Body of pancreas (tissue), 4 donors: ENCODE results near the gene NUDT9. TPM values are rescaled to one million over a fixed set of nuclear protein-coding genes. Genes with fewer than 3 reads are reported as not detected.
"Not testable (repeated sequence)": the region's sequence is repeated elsewhere in the genome, so short reads cannot be mapped to it uniquely, and the experiment has no call there.

Source experiments
- ATAC-seq: fragments of 150-250 bp; one replicate; pipeline ENCODE4 v1.9.1; 2016
- DNase-seq, 4 donors: peaks; one replicate each; pipeline ENCODE4 v3.0.0-alpha.2; 2019
- H3K27ac ChIP-seq, 4 donors: fragments of 200-600 bp; sonication (generic); 1 replicate in 3 of 4; 2 replicates in 1 of 4; pipeline versions ENCODE4 v1.5.1 to v1.6.1; 2016 to 2019; ENCODE audit warnings: mild to moderate bottlenecking in 1 of 4, mixed read lengths in 1 of 4, moderate library complexity in 1 of 4
- H3K27me3 ChIP-seq, 2 donors: fragments of 200-600 bp; sonication (generic); one replicate each; pipeline ENCODE4 v1.6.0; 2016; ENCODE audit warnings: mild to moderate bottlenecking in 1 of 2
- H3K36me3 ChIP-seq, 2 donors: fragments of 200-600 bp; sonication (generic); replicated peaks in 1 of 2; 2 replicates each; pipeline ENCODE4 v1.5.1; 2016; ENCODE audit warnings: low read depth in 2 of 2; ENCODE audit not compliant: insufficient read depth in 1 of 2
- H3K4me1 ChIP-seq: fragments of 200-600 bp; sonication (generic); one replicate; pipeline ENCODE4 v1.6.0; 2016
- H3K4me3 ChIP-seq, 2 donors: fragments of 200-600 bp; sonication (generic); 1 replicate in 1 of 2; 2 replicates in 1 of 2; pipeline ENCODE4 v1.5.1; 2016 to 2019
- H3K9me3 ChIP-seq, 3 donors: fragments of 200-600 bp; sonication (generic); 1 replicate in 2 of 3; 2 replicates in 1 of 3; pipeline ENCODE4 v1.5.1; 2016
- POLR2A ChIP-seq, 3 donors: fragments of 450-650 bp; IDR thresholded peaks; one replicate each; pipeline ENCODE4 v1.6.1; 2016; ENCODE audit warnings: antibody characterized with exemption in 3 of 3, mild to moderate bottlenecking in 2 of 3
- WGBS, 2 donors: methylation state at CpG; one replicate each; pipeline ENCODE4 v1.1.5; 2017; 5-methylcytosine and 5-hydroxymethylcytosine counted together
- intact Hi-C: fragments of 100-400 bp; cut with DNase I; formaldehyde crosslinking; loops from one replicate; pipeline ENCODE4 v1.15.1; 2023
- total RNA-seq, 2 donors: library from RNA; depleted of rRNA; stranded (reverse); fragments of >200 nt; gene quantifications; one replicate each; pipeline ENCODE4 v1.1.0, GENCODE V29; 2016
- TF ChIP-seq, protein P1 (sequence below), 7 experiments: fragments of 450-650 bp in 4 of 7; fragments of 200-600 bp in 3 of 7; sonication (generic) in 3 of 7; IDR thresholded peaks; one replicate each; pipeline ENCODE4 v1.5.1; 2016 to 2019; ENCODE audit warnings: antibody characterized with exemption in 7 of 7

NUDT9 gene
- total RNA-seq, 2 donors from 2014 or later, result 22.7 to 32.2 TPM

DNA sequence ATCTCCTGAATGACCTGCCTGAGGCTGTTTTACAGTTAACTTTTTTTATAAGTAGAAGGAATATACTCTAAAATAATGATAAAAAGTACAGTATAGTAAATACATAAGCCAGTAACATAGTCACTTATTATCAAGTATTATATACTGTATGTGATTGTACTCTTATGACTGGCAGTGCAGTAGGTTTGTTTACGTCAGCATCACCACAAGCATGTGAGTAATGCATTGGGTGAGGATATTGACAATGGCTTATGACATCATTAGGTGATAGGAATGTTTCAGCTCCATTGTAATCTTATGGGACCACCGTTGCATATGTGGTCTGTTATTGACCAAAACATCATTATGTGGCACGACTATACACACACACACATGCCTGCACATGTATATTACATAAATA is 20.5 kb downstream of the NUDT9 start:
- DNase-seq (no peak), ATAC-seq (no peak)
- TF ChIP-seq, protein P1, sequence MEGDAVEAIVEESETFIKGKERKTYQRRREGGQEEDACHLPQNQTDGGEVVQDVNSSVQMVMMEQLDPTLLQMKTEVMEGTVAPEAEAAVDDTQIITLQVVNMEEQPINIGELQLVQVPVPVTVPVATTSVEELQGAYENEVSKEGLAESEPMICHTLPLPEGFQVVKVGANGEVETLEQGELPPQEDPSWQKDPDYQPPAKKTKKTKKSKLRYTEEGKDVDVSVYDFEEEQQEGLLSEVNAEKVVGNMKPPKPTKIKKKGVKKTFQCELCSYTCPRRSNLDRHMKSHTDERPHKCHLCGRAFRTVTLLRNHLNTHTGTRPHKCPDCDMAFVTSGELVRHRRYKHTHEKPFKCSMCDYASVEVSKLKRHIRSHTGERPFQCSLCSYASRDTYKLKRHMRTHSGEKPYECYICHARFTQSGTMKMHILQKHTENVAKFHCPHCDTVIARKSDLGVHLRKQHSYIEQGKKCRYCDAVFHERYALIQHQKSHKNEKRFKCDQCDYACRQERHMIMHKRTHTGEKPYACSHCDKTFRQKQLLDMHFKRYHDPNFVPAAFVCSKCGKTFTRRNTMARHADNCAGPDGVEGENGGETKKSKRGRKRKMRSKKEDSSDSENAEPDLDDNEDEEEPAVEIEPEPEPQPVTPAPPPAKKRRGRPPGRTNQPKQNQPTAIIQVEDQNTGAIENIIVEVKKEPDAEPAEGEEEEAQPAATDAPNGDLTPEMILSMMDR (IDR thresholded peaks at IDR 0.05), result no peak
- no peak for TF ChIP-seq POLR2A (IDR thresholded peaks at IDR 0.05)
- Histone ChIP-seq H3K4me1 (peaks cover 8% of the 10 kb centered on the region), H3K9me3 (no peaks in the 10 kb centered on the region), H3K27me3 (no peaks in the 10 kb centered on the region), H3K27ac (no peak overlapping the region), H3K36me3 (peaks cover 0 to 21% of the 10 kb centered on the region in 2 donors), H3K4me3 (no peak overlapping the region)
- intact Hi-C loops, result no loop called here
- WGBS, 2 donors, result 87 to 88% methylated on average over 3 of the region's 3 CpGs

DNA sequence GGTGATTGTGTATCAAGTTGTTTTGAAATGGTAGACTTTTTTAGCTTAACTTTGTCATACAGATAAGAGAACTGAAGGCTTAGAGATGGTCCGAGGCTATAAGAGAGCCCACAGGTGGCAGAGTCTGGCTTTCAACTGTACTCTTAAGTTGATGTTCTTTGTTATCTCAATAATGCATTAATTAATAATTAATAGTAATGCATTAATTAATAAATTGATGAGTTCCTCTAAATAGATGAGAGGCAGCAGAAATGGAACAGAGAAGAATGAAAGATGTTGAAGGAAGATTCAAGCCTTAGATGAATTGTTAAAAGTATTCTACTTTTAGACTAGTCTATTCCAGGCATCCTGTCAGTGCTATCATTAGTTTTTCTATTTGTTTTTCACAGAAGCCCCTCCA is 22.4 kb downstream of the NUDT9 start:
- H3K9me3 ChIP-seq, result no peaks in the 10 kb centered on the region
- ATAC-seq, result no peak
- WGBS, 2 donors, result 92 to 97% methylated on average over 1 of the region's 1 CpG
- no peak overlapping the region for H3K27ac ChIP-seq
- no peaks in the 10 kb centered on the region for H3K27me3 ChIP-seq
- intact Hi-C loops, result no loop called here
- H3K4me1 ChIP-seq, result peaks cover 8% of the 10 kb centered on the region
- peaks cover 0 to 15% of the 10 kb centered on the region in 2 donors for H3K36me3 ChIP-seq
- TF ChIP-seq, protein P1 (IDR thresholded peaks at IDR 0.05), result no peak
- TF ChIP-seq POLR2A (IDR thresholded peaks at IDR 0.05), result no peak
- no peak overlapping the region for H3K4me3 ChIP-seq
- DNase-seq, result no peak

GRCh38 chr4:87445964-87446363 is 23.6 kb downstream of the NUDT9 start:
- intact Hi-C loops, result no loop called here
- Histone ChIP-seq H3K4me3 (no peak overlapping the region), H3K4me1 (peaks cover 8% of the 10 kb centered on the region), H3K27ac (no peak overlapping the region), H3K27me3 (no peaks in the 10 kb centered on the region), H3K9me3 (no peaks in the 10 kb centered on the region), H3K36me3 (peaks cover 0 to 19% of the 10 kb centered on the region in 2 donors)
- ATAC-seq (no peak), DNase-seq (peak in 1 of 4 donors; percentile 22)
- WGBS, 2 donors, result 56 to 61% methylated on average over 3 of the region's 3 CpGs
- TF ChIP-seq POLR2A (IDR thresholded peaks at IDR 0.05), result no peak
- TF ChIP-seq, protein P1 (IDR thresholded peaks at IDR 0.05), result no peak

- H3K27ac ChIP-seq, H3K4me1 ChIP-seq, H3K4me3 ChIP-seq, H3K27me3 ChIP-seq, intact Hi-C loops, DNase-seq, ATAC-seq, H3K9me3 ChIP-seq: not testable (repeated sequence)
- 56 to 67% methylated on average over 6 of the region's 6 CpGs for WGBS, 2 donors
- H3K36me3 ChIP-seq, result peaks cover 0 to 19% of the 10 kb centered on the region in 2 donors
Measured at GRCh38 chr4:87446375-87446774, 24.0 kb downstream of the NUDT9 start.

DNA sequence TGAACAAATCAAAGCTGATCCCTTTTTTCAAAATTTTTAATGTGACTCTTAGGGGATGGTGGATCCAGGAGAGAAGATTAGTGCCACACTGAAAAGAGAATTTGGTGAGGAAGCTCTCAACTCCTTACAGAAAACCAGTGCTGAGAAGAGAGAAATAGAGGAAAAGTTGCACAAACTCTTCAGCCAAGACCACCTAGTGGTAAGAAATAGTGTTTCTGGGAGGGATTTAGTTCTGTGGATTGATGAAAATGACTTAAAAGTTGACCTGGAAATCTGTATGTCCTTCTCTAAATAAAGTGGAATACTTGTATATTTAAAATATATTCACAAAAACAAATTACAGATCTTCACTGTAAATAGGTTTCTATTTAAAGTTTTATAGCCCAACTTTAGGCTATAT is 29.2 kb downstream of the NUDT9 start:
- DNase-seq, result no peak
- intact Hi-C loops, result loop anchor here (10.0 kb wide), 1 partner anchor 67 kb away; no protein-coding TSS in a partner anchor
- H3K4me3 ChIP-seq, result no peak overlapping the region
- H3K9me3 ChIP-seq, result no peaks in the 10 kb centered on the region
- ATAC-seq, result no peak
- H3K36me3 ChIP-seq, result peaks cover 4 to 16% of the 10 kb centered on the region in 2 donors
- no peak overlapping the region for H3K27ac ChIP-seq
- no peaks in the 10 kb centered on the region for H3K27me3 ChIP-seq
- peaks cover 6% of the 10 kb centered on the region for H3K4me1 ChIP-seq
- no peak for TF ChIP-seq POLR2A (IDR thresholded peaks at IDR 0.05)
- TF ChIP-seq, protein P1 (IDR thresholded peaks at IDR 0.05), result no peak
